Gastroesophageal sphincter (tissue), 4 donors: ENCODE measurements around the gene RECQL. TPM values are rescaled to one million over a fixed set of nuclear protein-coding genes. Genes with fewer than 3 reads are reported as not detected.

Experiments used
- ATAC-seq: fragments of 150-250 bp; one replicate; pipeline ENCODE4 v1.9.1; 2016; ENCODE audit warnings: mild to moderate bottlenecking, moderate library complexity
- H3K27ac ChIP-seq, 4 donors: fragments of 200-600 bp; sonication (generic) in 3 of 4; 1 replicate in 3 of 4; 2 replicates in 1 of 4; pipeline ENCODE4 v1.5.1; 2016 to 2019
- H3K27me3 ChIP-seq: fragments of 200-600 bp; sonication (generic); one replicate; pipeline ENCODE4 v1.5.1; 2019
- H3K36me3 ChIP-seq, 2 donors: fragments of 200-600 bp; sonication (generic); one replicate each; pipeline ENCODE4 v1.5.1; 2019; ENCODE audit warnings: control low read depth in 1 of 2
- H3K4me1 ChIP-seq, 3 donors: fragments of 200-600 bp; sonication (generic); 1 replicate in 2 of 3; 2 replicates in 1 of 3; pipeline ENCODE4 v1.5.1; 2016 to 2019; ENCODE audit warnings: control low read depth in 2 of 3
- H3K4me3 ChIP-seq, 2 donors: fragments of 200-600 bp; sonication (generic); one replicate each; pipeline ENCODE4 v1.5.1; 2019; ENCODE audit warnings: mild to moderate bottlenecking in 1 of 2, moderate library complexity in 1 of 2
- H3K9me3 ChIP-seq, 3 donors: fragments of 200-600 bp; sonication (generic); one replicate each; pipeline ENCODE4 v1.5.1; 2017 to 2019; ENCODE audit warnings: control low read depth in 2 of 3
- EP300 ChIP-seq: sonication (generic); formaldehyde crosslinking; IDR thresholded peaks from one replicate; pipeline ENCODE4 v1.6.1; 2017; ENCODE audit warnings: antibody characterized with exemption, mild to moderate bottlenecking
- POLR2A ChIP-seq, 2 donors: fragments of 450-650 bp; IDR thresholded peaks; one replicate each; pipeline ENCODE4 v1.6.1; 2017; ENCODE audit warnings: antibody characterized with exemption in 2 of 2, mild to moderate bottlenecking in 2 of 2, moderate library complexity in 1 of 2
- POLR2AphosphoS5 ChIP-seq: sonication (generic); formaldehyde crosslinking; IDR thresholded peaks from one replicate; pipeline ENCODE4 v1.6.1; 2017; ENCODE audit warnings: antibody characterized with exemption
- WGBS, 2 donors: methylation state at CpG; one replicate each; pipeline ENCODE4 v1.1.5; 2018; ENCODE audit warnings: low coverage in 1 of 2; 5-methylcytosine and 5-hydroxymethylcytosine counted together
- total RNA-seq, 4 donors: library from RNA; depleted of rRNA; stranded (reverse); fragments of >200 nt; gene quantifications; one replicate each; pipeline ENCODE4 v1.1.0, GENCODE V29; 2016
- TF ChIP-seq, protein P1 (sequence below), 4 experiments: fragments of 200-600 bp in 2 of 4; fragments of 450-650 bp in 2 of 4; sonication (generic) in 1 of 4; IDR thresholded peaks; one replicate each; pipeline ENCODE4 v1.5.1; 2017 to 2019; ENCODE audit warnings: antibody characterized with exemption in 4 of 4, mild to moderate bottlenecking in 2 of 4, moderate library complexity in 2 of 4

Gene RECQL
- total RNA-seq, 4 donors from 2014 or later, result 44.6 to 75.0 (median 58.2) TPM

DNA sequence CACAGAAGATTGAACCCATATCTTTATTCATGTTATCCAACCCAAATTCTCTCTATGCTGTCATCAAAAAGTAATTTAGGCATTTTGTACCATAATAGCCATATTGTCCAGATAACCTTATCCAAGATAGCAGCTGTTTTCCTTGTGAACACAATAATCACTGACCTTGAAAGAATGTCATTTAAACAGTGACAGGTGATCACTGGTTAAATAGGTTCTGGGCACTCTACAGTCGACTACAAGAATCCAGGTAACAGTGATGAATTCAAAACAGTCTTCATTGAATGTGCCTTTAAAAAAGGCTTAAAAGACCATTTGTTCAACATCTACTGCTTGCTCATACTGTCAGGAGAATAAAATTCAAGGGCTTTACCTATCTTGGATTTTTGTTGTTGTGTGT, 20.1 kb upstream of the RECQL start:
- H3K4me1 ChIP-seq, result no peaks in the 10 kb centered on the region
- peaks cover 0 to 11% of the 10 kb centered on the region in 2 donors for H3K36me3 ChIP-seq
- H3K9me3 ChIP-seq, result no peaks in the 10 kb centered on the region
- no peak for ATAC-seq
- TF ChIP-seq, protein P1, sequence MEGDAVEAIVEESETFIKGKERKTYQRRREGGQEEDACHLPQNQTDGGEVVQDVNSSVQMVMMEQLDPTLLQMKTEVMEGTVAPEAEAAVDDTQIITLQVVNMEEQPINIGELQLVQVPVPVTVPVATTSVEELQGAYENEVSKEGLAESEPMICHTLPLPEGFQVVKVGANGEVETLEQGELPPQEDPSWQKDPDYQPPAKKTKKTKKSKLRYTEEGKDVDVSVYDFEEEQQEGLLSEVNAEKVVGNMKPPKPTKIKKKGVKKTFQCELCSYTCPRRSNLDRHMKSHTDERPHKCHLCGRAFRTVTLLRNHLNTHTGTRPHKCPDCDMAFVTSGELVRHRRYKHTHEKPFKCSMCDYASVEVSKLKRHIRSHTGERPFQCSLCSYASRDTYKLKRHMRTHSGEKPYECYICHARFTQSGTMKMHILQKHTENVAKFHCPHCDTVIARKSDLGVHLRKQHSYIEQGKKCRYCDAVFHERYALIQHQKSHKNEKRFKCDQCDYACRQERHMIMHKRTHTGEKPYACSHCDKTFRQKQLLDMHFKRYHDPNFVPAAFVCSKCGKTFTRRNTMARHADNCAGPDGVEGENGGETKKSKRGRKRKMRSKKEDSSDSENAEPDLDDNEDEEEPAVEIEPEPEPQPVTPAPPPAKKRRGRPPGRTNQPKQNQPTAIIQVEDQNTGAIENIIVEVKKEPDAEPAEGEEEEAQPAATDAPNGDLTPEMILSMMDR (IDR thresholded peaks at IDR 0.05), result no peak
- no peak for TF ChIP-seq EP300
- no peak for TF ChIP-seq POLR2AphosphoS5
- TF ChIP-seq POLR2A (IDR thresholded peaks at IDR 0.05), result no peak
- no peak overlapping the region for H3K27ac ChIP-seq
- WGBS, 2 donors, result 20 to 58% methylated on average over 1 of the region's 1 CpG
- H3K4me3 ChIP-seq, result no peak overlapping the region
- no peaks in the 10 kb centered on the region for H3K27me3 ChIP-seq

DNA sequence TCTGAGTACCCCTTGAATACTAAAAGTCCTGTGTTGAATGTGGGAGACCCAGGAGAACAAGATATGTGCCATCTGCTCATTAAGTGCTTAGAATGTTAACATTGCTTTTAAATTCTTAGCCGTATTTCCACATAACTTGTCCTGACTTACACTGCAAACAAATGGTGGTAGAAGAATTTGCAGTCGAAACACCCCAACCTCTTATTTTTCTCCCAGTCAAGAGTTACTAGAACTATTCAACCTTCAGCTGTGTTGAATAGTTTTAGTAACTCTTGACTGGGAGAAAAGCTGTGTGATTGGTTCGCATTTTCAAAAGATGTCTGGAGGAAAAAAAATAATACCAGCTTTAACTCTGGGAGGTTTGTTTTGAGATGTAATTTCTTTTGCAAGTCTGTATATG, 17.0 kb upstream of the RECQL start:
- H3K4me3 ChIP-seq, result no peak overlapping the region
- no peaks in the 10 kb centered on the region for H3K9me3 ChIP-seq
- H3K36me3 ChIP-seq, result peaks cover 0 to 41% of the 10 kb centered on the region in 2 donors
- no peaks in the 10 kb centered on the region for H3K27me3 ChIP-seq
- H3K4me1 ChIP-seq, result no peaks in the 10 kb centered on the region
- H3K27ac ChIP-seq, result no peak overlapping the region
- ATAC-seq, result no peak
- 75 to 90% methylated on average over 3 of the region's 3 CpGs for WGBS, 2 donors
- TF ChIP-seq POLR2AphosphoS5 (no peak), POLR2A (IDR thresholded peaks at IDR 0.05) (no peak), EP300 (no peak)

DNA sequence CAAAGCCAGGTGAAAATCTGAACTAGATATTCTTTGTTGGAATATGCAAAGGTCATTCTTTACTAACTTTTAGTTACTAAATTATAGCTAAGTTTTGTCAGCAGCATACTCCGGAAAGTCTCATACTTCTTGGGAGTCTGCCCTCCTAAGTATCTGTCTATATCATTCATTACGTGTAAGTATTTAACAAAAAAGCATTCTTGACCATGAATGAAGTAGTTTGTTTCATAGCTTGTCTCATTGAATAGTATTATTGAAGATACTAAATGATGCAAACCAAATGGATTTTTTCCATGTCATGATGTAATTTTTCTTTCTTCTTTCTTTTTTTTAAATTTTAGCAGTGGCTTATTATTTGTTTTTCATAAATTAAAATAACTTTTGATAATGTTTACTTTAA, 14.8 kb upstream of the RECQL start:
- no peak overlapping the region for H3K27ac ChIP-seq

DNA sequence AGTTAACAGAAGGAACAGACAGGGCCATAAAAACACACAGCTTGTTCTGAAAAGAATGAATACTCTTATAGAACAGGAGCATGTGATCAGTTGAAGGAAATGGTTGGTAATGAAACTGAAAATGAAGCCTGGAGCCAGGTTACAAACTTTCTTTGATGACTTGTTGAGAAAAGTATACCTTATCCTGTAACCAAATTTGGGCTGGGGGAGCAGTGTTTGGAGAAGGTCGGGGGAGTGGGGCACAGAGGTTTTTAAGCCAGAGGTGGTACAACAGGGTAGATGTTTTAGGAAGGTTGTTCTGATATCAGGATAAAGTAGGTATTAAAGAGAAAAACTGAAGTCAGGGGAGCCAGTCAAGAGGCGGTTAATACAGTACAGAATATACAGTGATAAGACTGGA, 8.3 kb upstream of the RECQL start:
- H3K27me3 ChIP-seq, result no peaks in the 10 kb centered on the region
- no peak for ATAC-seq
- no peak overlapping the region for H3K4me3 ChIP-seq
- peaks cover 0 to 12% (median 0%) of the 10 kb centered on the region in 3 donors for H3K4me1 ChIP-seq
- peaks cover 5 to 62% of the 10 kb centered on the region in 2 donors for H3K36me3 ChIP-seq
- no peaks in the 10 kb centered on the region for H3K9me3 ChIP-seq
- WGBS, 2 donors, result 31 to 50% methylated on average over 2 of the region's 2 CpGs
- TF ChIP-seq, protein P1 (IDR thresholded peaks at IDR 0.05), result no peak
- no peak for TF ChIP-seq EP300
- no peak for TF ChIP-seq POLR2AphosphoS5
- TF ChIP-seq POLR2A (IDR thresholded peaks at IDR 0.05), result no peak
- H3K27ac ChIP-seq, result no peak overlapping the region

More for the DNA sequence above, 14.8 kb upstream of the RECQL start:
- no peaks in the 10 kb centered on the region for H3K4me1 ChIP-seq
- no peaks in the 10 kb centered on the region for H3K9me3 ChIP-seq
- no peaks in the 10 kb centered on the region for H3K27me3 ChIP-seq
- no peak overlapping the region for H3K4me3 ChIP-seq
- peaks cover 0 to 58% of the 10 kb centered on the region in 2 donors for H3K36me3 ChIP-seq
- no peak for TF ChIP-seq POLR2AphosphoS5
- TF ChIP-seq EP300, result no peak
- TF ChIP-seq, protein P1 (IDR thresholded peaks at IDR 0.05), result no peak
- TF ChIP-seq POLR2A (IDR thresholded peaks at IDR 0.05), result no peak
- ATAC-seq, result no peak
- 82 to 92% methylated on average over 2 of the region's 2 CpGs for WGBS, 2 donors

DNA sequence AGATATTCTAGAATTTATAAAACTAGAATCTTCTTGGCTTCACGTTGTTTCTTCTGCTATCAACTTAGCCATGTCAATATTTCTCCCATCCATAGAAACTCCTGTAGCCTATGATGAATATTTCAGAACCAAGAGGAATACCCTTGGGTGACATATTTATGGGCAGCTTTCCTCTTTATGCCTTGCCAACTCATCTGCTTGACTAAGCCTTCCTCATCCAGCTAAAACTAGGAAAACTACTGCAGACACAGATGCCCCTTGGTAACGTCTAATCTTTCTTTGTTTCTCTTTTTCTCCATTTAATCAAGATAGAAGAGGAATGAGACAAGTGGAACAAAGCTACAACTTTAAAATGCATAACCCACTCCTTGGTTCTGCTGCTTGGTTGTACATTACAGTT, 6.4 kb upstream of the RECQL start:
- TF ChIP-seq POLR2AphosphoS5, result no peak
- no peak for TF ChIP-seq EP300
- TF ChIP-seq POLR2A (IDR thresholded peaks at IDR 0.05), result no peak
- TF ChIP-seq, protein P1 (IDR thresholded peaks at IDR 0.05), result no peak
- H3K4me1 ChIP-seq, result peaks cover 0 to 31% (median 5%) of the 10 kb centered on the region in 3 donors
- no peaks in the 10 kb centered on the region for H3K27me3 ChIP-seq
- peaks cover 5 to 43% of the 10 kb centered on the region in 2 donors for H3K36me3 ChIP-seq
- no peak for ATAC-seq
- 56 to 69% methylated on average over 2 of the region's 2 CpGs for WGBS, 2 donors
- no peak overlapping the region for H3K27ac ChIP-seq
- H3K4me3 ChIP-seq, result no peak overlapping the region
- H3K9me3 ChIP-seq, result no peaks in the 10 kb centered on the region
